ENCODE results near the gene TMOD4.

DNA sequence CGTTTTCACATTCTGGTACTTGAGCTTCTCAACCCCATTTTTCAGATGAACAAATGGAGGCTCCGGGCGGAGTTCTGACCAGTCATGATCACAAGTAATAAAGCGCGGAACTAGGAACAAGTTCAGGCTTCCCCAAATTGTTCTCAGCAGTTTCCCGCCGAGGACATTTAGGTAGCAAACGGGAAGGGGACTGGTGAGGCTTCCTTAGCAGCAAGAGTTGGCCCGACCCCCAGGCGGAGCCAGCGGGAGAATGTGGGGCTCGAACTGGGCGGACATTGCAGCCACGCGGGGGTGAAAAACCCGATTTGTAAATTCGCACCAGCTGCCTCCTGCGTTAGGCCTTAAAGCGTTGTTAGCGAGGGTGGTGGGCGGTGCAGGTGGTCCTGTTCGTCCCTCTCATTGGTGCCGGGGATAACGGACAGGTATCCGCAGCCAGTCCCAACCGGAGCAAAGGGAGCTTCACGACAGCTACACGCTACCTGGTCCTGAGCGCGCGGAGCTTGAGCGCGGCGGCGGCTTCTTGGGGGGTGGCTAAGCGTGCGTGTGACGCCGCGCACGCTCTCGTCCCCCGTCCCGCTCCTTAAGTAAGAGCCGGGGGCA, 44.7 kb downstream of the TMOD4 start:
- no peak for TF ChIP-seq CTCF (IDR thresholded peaks at IDR 0.05; ENCODE audit: insufficient read depth, low read length)
- no peak for TF ChIP-seq REST (IDR thresholded peaks at IDR 0.05; ENCODE audit: insufficient replicate concordance, low read depth)
- no peak for TF ChIP-seq POLR2AphosphoS5 (IDR thresholded peaks at IDR 0.05; ENCODE audit: low read depth)

Measured in HL-60 (cell line).